Upper lobe of left lung (tissue), 6 donors: ENCODE results near the gene APP. TPM values are rescaled to one million over a fixed set of nuclear protein-coding genes. Genes with fewer than 3 reads are reported as not detected.

ENCODE experiments used
- ATAC-seq, 2 donors: fragments of 200-7000 bp; cut with Tn5 transposase; one replicate each; pipeline ENCODE4 v1.9.1; 2022; ENCODE audit warnings: mild to moderate bottlenecking in 2 of 2, moderate library complexity in 2 of 2; ENCODE audit not compliant: low FRiP score in 2 of 2
- DNase-seq, 2 donors: peaks; one replicate each; pipeline ENCODE4 v3.0.0-alpha.2; 2019 to 2020
- H3K27ac ChIP-seq, 4 donors: fragments of 200-600 bp; sonication (generic); one replicate each; pipeline ENCODE4 v1.5.1; 2016 to 2019
- H3K27me3 ChIP-seq, 4 donors: fragments of 200-600 bp; sonication (generic); one replicate each; pipeline ENCODE4 v1.5.1; 2017 to 2019
- H3K36me3 ChIP-seq, 4 donors: fragments of 200-600 bp; sonication (generic); one replicate each; pipeline ENCODE4 v1.5.1; 2016 to 2019
- H3K4me1 ChIP-seq, 4 donors: fragments of 200-600 bp; sonication (generic); one replicate each; pipeline ENCODE4 v1.5.1; 2018 to 2019
- H3K4me3 ChIP-seq, 4 donors: fragments of 200-600 bp; sonication (generic); one replicate each; pipeline ENCODE4 v1.5.1; 2017 to 2019; ENCODE audit warnings: mild to moderate bottlenecking in 2 of 4, moderate library complexity in 1 of 4
- H3K9me3 ChIP-seq, 4 donors: fragments of 200-600 bp; sonication (generic); one replicate each; pipeline ENCODE4 v1.5.1; 2018 to 2019
- EP300 ChIP-seq, 4 donors: sonication (generic); formaldehyde crosslinking; IDR thresholded peaks; one replicate each; pipeline ENCODE4 v1.5.1; 2017; ENCODE audit warnings: antibody characterized with exemption in 4 of 4, control low read depth in 2 of 4
- POLR2A ChIP-seq, 4 donors: fragments of 450-650 bp; IDR thresholded peaks; one replicate each; pipeline ENCODE4 v1.5.1; 2016 to 2017; ENCODE audit warnings: antibody characterized with exemption in 4 of 4, mild to moderate bottlenecking in 2 of 4
- POLR2AphosphoS5 ChIP-seq, 2 donors: sonication (generic); formaldehyde crosslinking; IDR thresholded peaks; one replicate each; pipeline ENCODE4 v1.5.1; 2017; ENCODE audit warnings: antibody characterized with exemption in 2 of 2
- WGBS, 2 donors: methylation state at CpG; one replicate each; pipeline ENCODE4 v1.1.5; 2017 to 2018; 5-methylcytosine and 5-hydroxymethylcytosine counted together
- total RNA-seq, 6 donors: library from RNA; depleted of rRNA in 4 of 6; stranded (reverse); fragments of >200 nt in 4 of 6; gene quantifications; one replicate each; pipeline versions ENCODE4 v1.1.0 to v1.2.1, GENCODE V29; 2016 to 2021
- TF ChIP-seq, protein P1 (sequence below), 6 experiments: fragments of 450-650 bp in 4 of 6; fragments of 200-600 bp in 2 of 6; sonication (generic) in 2 of 6; IDR thresholded peaks; one replicate each; pipeline ENCODE4 v1.5.1; 2016 to 2019; ENCODE audit warnings: antibody characterized with exemption in 6 of 6
- donor health status: DM: no; HTN: no; CAD: no; lungs with moderate emphysema.
- donor health status: DM: no; HTN: yes; CAD: no; lungs with severe emphysema.

Gene APP
- total RNA-seq, 6 donors from 2014 or later, result 177 to 444 (median 391) TPM

DNA sequence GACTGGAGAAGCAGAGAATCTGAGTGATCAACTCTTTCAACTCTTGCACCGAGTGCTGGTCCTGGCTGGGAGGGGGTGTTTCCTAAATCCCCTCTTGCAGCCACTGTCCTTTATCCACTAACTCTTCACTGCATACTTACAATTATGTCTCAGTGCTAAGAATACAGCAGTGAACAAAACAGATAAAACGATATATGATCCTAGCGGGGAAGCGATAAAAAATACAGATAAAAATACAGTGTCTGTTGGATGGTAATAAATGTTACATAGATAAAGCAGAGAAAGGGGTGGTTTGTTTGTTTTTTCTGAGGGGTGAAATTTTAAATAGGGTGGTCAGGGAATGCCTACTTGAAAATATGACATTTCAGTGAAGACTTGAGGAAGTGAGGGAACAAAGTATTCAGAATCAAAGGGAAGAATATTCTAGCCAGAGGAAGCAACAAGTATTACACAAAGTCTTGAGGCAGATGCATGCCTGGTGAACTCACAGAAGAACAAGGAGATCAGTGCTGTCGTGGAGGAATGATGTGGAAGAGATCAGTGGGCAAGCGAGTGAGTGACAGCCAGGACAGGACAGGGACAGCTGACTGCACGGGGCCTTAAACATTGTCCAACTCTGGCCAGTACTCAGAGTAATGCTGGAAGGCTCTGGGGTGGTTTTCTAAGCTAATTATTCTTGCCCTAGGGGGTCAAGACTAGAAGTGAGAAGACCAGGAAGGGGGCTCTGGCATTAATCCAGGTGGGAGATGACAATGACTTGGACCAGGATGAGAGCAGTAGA lies 110.0 kb downstream of the APP start:
- no peak for ATAC-seq
- H3K27ac ChIP-seq, result no peak overlapping the region
- 81 to 83% methylated on average over 7 of the region's 7 CpGs for WGBS, 2 donors

DNA sequence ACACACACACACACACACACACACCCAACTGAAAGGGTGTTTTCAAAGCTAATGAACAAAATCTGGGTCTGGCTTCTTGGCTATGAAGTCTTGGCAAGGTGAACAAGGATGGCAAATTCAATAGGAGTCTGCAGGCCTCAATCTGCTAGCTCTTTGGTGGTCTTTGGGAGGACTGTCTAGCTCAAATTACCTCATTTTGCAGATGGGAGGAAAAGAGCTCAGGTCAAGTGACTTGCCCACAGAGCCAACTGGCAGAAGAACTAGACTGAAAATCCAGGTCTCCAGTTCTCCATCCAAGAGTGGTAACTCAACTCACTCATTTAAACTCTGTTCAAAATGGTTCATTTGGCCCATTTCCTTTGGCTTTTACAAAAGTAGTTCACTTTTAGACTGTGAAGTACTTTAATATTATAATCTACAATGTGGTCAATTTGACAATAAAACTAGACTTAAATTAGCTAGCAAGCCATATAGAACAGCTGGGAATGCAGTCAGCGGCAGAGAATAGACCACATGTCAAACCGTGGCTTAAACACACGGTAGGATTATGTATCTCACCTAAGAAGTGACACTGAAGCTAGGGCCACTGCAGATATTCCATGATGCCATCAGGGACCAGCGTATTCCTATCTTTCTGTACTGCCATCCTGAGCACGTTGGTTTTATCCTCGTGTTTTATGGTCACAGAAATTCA lies 112.9 kb downstream of the APP start:
- Histone ChIP-seq H3K27ac (no peak overlapping the region), H3K36me3 (peaks cover 0 to 5% (median 0%) of the 10 kb centered on the region in 4 donors)

More for the DNA sequence above, 110.0 kb downstream of the APP start:
- H3K36me3 ChIP-seq, result no peaks in the 10 kb centered on the region
- H3K4me3 ChIP-seq, result no peak overlapping the region
- H3K9me3 ChIP-seq, result no peaks in the 10 kb centered on the region
- no peaks in the 10 kb centered on the region for H3K27me3 ChIP-seq
- DNase-seq, result no peak
- peaks cover 0 to 9% (median 2%) of the 10 kb centered on the region in 4 donors for H3K4me1 ChIP-seq
- TF ChIP-seq POLR2A (IDR thresholded peaks at IDR 0.05), result no peak

DNA sequence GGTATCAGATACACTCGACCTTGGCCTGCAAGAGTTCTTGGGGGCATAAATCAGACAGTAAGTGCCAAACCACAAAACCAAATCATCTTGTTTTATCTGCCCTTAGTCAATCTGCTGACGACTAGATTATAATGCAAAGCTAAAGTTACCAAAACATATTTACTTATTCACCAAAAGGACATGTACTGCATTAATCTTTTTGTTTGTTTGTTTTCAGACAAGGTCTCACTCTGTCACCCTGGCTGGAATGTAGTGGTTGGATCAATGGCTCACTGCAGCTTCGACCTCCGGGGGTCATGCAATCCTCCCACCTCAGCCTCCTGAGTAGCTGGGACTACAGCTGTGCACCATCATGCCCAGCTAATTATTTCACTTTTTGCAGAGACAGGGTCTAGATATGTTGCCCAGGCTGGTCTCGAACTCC lies 114.7 kb downstream of the APP start:
- DNase-seq (no peak), ATAC-seq (no peak)
- Histone ChIP-seq H3K4me3 (no peak overlapping the region), H3K36me3 (peaks cover 0 to 16% (median under 1%) of the 10 kb centered on the region in 4 donors), H3K9me3 (no peaks in the 10 kb centered on the region), H3K27ac (no peak overlapping the region), H3K4me1 (peaks cover 0 to 6% (median 0%) of the 10 kb centered on the region in 4 donors), H3K27me3 (no peaks in the 10 kb centered on the region)
- TF ChIP-seq EP300 (IDR thresholded peaks at IDR 0.05) (no peak), POLR2AphosphoS5 (IDR thresholded peaks at IDR 0.05) (no peak), POLR2A (IDR thresholded peaks at IDR 0.05) (no peak)
- TF ChIP-seq, protein P1, sequence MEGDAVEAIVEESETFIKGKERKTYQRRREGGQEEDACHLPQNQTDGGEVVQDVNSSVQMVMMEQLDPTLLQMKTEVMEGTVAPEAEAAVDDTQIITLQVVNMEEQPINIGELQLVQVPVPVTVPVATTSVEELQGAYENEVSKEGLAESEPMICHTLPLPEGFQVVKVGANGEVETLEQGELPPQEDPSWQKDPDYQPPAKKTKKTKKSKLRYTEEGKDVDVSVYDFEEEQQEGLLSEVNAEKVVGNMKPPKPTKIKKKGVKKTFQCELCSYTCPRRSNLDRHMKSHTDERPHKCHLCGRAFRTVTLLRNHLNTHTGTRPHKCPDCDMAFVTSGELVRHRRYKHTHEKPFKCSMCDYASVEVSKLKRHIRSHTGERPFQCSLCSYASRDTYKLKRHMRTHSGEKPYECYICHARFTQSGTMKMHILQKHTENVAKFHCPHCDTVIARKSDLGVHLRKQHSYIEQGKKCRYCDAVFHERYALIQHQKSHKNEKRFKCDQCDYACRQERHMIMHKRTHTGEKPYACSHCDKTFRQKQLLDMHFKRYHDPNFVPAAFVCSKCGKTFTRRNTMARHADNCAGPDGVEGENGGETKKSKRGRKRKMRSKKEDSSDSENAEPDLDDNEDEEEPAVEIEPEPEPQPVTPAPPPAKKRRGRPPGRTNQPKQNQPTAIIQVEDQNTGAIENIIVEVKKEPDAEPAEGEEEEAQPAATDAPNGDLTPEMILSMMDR (IDR thresholded peaks at IDR 0.05), result no peak
- 75 to 79% methylated on average over 5 of the region's 5 CpGs for WGBS, 2 donors

More for the DNA sequence above, 112.9 kb downstream of the APP start:
- DNase-seq (no peak), ATAC-seq (no peak)
- WGBS, 2 donors, result 94% methylated on average over 6 of the region's 6 CpGs
- TF ChIP-seq POLR2AphosphoS5 (IDR thresholded peaks at IDR 0.05) (no peak), POLR2A (IDR thresholded peaks at IDR 0.05) (no peak), EP300 (IDR thresholded peaks at IDR 0.05) (no peak)
- TF ChIP-seq, protein P1 (IDR thresholded peaks at IDR 0.05), result no peak
- Histone ChIP-seq H3K4me3 (no peak overlapping the region), H3K9me3 (no peaks in the 10 kb centered on the region), H3K4me1 (peaks cover 0 to 9% (median 2%) of the 10 kb centered on the region in 4 donors), H3K27me3 (no peaks in the 10 kb centered on the region)

DNA sequence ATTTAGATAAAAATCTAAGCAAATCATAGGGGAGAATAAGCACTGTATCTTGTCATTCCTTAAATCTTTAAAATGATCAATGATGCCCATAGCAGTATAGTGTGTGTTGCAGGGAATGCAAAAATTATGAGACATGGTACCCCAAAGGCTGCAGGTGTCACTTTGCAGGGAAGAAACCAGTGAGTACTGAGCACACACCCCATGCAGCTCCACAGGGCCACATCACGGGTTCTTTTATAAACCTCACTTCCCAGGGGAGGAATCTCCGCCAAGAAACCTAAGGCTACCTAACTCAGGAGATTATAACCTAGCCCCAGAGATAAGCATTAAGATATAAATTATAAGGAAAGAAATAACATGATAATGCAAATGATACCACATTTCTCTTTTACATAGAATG lies 115.6 kb downstream of the APP start:
- H3K4me1 ChIP-seq, result no peaks in the 10 kb centered on the region
- DNase-seq (no peak), ATAC-seq (no peak)
- no peak overlapping the region for H3K27ac ChIP-seq
- WGBS, 2 donors, result 28 to 36% methylated on average over 2 of the region's 2 CpGs
- H3K4me3 ChIP-seq, result no peak overlapping the region
- H3K9me3 ChIP-seq, result no peaks in the 10 kb centered on the region
- TF ChIP-seq, protein P1 (IDR thresholded peaks at IDR 0.05), result no peak
- TF ChIP-seq POLR2AphosphoS5 (IDR thresholded peaks at IDR 0.05), result no peak
- TF ChIP-seq EP300 (IDR thresholded peaks at IDR 0.05), result no peak
- TF ChIP-seq POLR2A (IDR thresholded peaks at IDR 0.05), result no peak
- no peaks in the 10 kb centered on the region for H3K27me3 ChIP-seq
- peaks cover 0 to 25% (median 2%) of the 10 kb centered on the region in 4 donors for H3K36me3 ChIP-seq

DNA sequence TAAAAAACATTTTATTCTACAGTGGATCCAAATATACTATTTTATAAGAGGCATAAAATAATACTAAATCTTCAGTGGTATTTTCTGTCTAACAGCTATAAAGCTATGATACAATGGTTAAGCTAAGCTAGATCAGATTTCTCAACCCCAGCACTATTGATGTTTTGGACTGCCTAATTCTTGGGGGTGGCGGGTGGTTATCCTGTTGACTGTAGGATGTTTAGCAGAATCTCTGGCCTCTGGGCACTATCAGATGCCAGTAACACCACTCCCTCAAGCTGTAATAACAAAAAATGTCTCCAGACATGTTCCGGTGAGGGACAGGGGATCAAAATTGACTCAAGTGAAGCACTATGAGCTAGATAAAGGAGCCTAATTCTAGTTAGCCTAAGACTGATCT lies 118.5 kb downstream of the APP start:
- H3K4me1 ChIP-seq, result no peaks in the 10 kb centered on the region
- H3K27me3 ChIP-seq, result no peaks in the 10 kb centered on the region
- no peak overlapping the region for H3K27ac ChIP-seq
- H3K36me3 ChIP-seq, result peaks cover 0 to 45% (median 7%) of the 10 kb centered on the region in 4 donors
- no peak overlapping the region for H3K4me3 ChIP-seq
- ATAC-seq, result no peak
- no peak for DNase-seq
- WGBS, 2 donors, result 98 to 100% methylated on average over 2 of the region's 2 CpGs
- TF ChIP-seq, protein P1 (IDR thresholded peaks at IDR 0.05), result no peak
- no peak for TF ChIP-seq POLR2AphosphoS5 (IDR thresholded peaks at IDR 0.05)
- H3K9me3 ChIP-seq, result no peaks in the 10 kb centered on the region
